Measurements from ENCODE around the gene DLG2.

The DLG2 gene

DNA sequence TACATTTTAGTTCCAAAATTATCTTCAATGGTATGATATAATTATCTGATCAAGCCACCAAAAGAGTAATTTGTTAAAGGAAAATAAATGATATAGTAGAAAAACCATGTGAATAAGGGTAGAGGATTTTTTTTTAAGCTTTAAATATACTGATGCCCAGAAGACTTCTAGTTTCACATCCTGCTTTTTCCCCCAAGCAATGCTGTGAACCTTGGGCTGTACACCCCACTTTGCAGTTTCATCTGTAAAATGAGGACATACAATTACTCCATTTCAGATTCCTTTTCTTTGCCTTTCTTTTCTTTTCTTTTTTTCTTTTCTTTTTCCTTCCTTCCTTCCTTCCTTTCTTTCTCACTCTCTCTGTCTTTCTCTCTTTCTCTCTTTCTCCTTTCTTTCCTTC, 1125.4 kb downstream of the DLG2 start:
- TF ChIP-seq EGR1 (IDR thresholded peaks at IDR 0.05) (no peak), CREB1 (IDR thresholded peaks at IDR 0.05; ENCODE audit: low read depth) (no peak), TCF12 (IDR thresholded peaks at IDR 0.05; ENCODE audit: low read depth) (no peak), CEBPB (IDR thresholded peaks at IDR 0.05) (no peak)
- TF ChIP-seq, protein P1, sequence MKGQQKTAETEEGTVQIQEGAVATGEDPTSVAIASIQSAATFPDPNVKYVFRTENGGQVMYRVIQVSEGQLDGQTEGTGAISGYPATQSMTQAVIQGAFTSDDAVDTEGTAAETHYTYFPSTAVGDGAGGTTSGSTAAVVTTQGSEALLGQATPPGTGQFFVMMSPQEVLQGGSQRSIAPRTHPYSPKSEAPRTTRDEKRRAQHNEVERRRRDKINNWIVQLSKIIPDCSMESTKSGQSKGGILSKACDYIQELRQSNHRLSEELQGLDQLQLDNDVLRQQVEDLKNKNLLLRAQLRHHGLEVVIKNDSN (IDR thresholded peaks at IDR 0.05) = no peak

DNA sequence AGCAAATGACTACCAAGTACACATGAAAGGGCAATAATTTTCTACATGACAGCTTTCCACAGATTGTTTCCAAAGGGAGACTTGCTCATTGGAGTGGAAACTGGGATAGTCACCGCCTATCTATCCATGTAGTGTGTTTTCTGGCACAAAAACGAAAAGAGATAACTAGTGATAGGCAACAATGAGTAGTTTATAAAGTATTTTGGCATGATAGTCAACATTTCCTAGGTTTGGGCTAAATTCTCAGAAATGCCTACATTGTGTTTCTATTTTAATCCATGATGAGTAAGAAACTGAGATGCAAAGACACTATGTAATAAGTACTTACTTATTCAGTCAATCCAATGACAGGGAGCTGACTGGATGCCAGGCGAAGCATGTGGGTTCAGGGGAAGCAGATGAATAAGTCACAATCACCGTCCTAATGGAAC, 1129.1 kb downstream of the DLG2 start:
- TF ChIP-seq, protein P2, sequence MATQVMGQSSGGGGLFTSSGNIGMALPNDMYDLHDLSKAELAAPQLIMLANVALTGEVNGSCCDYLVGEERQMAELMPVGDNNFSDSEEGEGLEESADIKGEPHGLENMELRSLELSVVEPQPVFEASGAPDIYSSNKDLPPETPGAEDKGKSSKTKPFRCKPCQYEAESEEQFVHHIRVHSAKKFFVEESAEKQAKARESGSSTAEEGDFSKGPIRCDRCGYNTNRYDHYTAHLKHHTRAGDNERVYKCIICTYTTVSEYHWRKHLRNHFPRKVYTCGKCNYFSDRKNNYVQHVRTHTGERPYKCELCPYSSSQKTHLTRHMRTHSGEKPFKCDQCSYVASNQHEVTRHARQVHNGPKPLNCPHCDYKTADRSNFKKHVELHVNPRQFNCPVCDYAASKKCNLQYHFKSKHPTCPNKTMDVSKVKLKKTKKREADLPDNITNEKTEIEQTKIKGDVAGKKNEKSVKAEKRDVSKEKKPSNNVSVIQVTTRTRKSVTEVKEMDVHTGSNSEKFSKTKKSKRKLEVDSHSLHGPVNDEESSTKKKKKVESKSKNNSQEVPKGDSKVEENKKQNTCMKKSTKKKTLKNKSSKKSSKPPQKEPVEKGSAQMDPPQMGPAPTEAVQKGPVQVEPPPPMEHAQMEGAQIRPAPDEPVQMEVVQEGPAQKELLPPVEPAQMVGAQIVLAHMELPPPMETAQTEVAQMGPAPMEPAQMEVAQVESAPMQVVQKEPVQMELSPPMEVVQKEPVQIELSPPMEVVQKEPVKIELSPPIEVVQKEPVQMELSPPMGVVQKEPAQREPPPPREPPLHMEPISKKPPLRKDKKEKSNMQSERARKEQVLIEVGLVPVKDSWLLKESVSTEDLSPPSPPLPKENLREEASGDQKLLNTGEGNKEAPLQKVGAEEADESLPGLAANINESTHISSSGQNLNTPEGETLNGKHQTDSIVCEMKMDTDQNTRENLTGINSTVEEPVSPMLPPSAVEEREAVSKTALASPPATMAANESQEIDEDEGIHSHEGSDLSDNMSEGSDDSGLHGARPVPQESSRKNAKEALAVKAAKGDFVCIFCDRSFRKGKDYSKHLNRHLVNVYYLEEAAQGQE (IDR thresholded peaks at IDR 0.05; ENCODE audit: low read depth) = no peak
- no peak for TF ChIP-seq ZBTB7A (IDR thresholded peaks at IDR 0.05; ENCODE audit: low read depth)
- no peak for TF ChIP-seq EGR1 (IDR thresholded peaks at IDR 0.05)
- no peak for TF ChIP-seq TEAD4 (IDR thresholded peaks at IDR 0.05)
- no peak for TF ChIP-seq CEBPB (IDR thresholded peaks at IDR 0.05)
- TF ChIP-seq EP300 (IDR thresholded peaks at IDR 0.05; ENCODE audit: borderline replicate concordance) = no peak
- no peak for TF ChIP-seq YY1 (IDR thresholded peaks at IDR 0.05; ENCODE audit: low read depth)
- TF ChIP-seq, protein P1 (IDR thresholded peaks at IDR 0.05) = no peak
- no peak for TF ChIP-seq TAF1 (IDR thresholded peaks at IDR 0.05; ENCODE audit: low read depth)
- no peak for TF ChIP-seq CREB1 (IDR thresholded peaks at IDR 0.05; ENCODE audit: low read depth)
- TF ChIP-seq, protein P3, sequence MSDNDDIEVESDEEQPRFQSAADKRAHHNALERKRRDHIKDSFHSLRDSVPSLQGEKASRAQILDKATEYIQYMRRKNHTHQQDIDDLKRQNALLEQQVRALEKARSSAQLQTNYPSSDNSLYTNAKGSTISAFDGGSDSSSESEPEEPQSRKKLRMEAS (IDR thresholded peaks at IDR 0.05) = no peak
- no peak for TF ChIP-seq TCF12 (IDR thresholded peaks at IDR 0.05; ENCODE audit: low read depth)
- TF ChIP-seq RAD21 (IDR thresholded peaks at IDR 0.05; ENCODE audit: low read depth) = no peak
- TF ChIP-seq NFIC (IDR thresholded peaks at IDR 0.05) = no peak
- TF ChIP-seq FOXM1 (IDR thresholded peaks at IDR 0.05; ENCODE audit: borderline replicate concordance, low read depth) = no peak

DNA sequence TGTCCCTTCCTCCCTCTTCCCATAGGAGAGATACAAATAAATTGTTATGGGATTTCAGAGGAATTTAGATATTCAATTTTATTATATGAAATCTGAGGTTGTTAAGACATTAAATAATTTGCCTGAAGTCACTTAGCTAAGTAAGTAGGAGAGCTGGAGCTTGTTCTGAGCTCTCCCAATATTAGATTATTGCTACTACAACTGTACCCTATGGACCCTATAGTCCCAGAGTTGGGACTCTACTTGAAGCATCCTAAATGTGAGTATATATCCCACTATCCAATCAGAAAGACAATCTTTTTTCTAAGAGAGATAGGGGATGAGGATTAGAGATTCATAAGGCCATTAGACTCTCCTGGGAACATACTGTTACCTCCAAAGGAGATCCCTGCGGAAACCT, 1130.0 kb downstream of the DLG2 start:
- no peak for TF ChIP-seq TEAD4 (IDR thresholded peaks at IDR 0.05)
- TF ChIP-seq, protein P3 (IDR thresholded peaks at IDR 0.05) = no peak
- TF ChIP-seq EGR1 (IDR thresholded peaks at IDR 0.05) = no peak
- TF ChIP-seq RAD21 (IDR thresholded peaks at IDR 0.05; ENCODE audit: low read depth) = no peak
- TF ChIP-seq, protein P2 (IDR thresholded peaks at IDR 0.05; ENCODE audit: low read depth) = no peak
- TF ChIP-seq TCF12 (IDR thresholded peaks at IDR 0.05; ENCODE audit: low read depth) = no peak
- TF ChIP-seq YY1 (IDR thresholded peaks at IDR 0.05; ENCODE audit: low read depth) = no peak
- no peak for TF ChIP-seq NFIC (IDR thresholded peaks at IDR 0.05)
- no peak for TF ChIP-seq EP300 (IDR thresholded peaks at IDR 0.05; ENCODE audit: borderline replicate concordance)
- TF ChIP-seq TAF1 (IDR thresholded peaks at IDR 0.05; ENCODE audit: low read depth) = no peak
- TF ChIP-seq FOXM1 (IDR thresholded peaks at IDR 0.05; ENCODE audit: borderline replicate concordance, low read depth) = no peak
- no peak for TF ChIP-seq CREB1 (IDR thresholded peaks at IDR 0.05; ENCODE audit: low read depth)
- TF ChIP-seq, protein P1 (IDR thresholded peaks at IDR 0.05) = no peak
- no peak for TF ChIP-seq ZBTB7A (IDR thresholded peaks at IDR 0.05; ENCODE audit: low read depth)

DNA sequence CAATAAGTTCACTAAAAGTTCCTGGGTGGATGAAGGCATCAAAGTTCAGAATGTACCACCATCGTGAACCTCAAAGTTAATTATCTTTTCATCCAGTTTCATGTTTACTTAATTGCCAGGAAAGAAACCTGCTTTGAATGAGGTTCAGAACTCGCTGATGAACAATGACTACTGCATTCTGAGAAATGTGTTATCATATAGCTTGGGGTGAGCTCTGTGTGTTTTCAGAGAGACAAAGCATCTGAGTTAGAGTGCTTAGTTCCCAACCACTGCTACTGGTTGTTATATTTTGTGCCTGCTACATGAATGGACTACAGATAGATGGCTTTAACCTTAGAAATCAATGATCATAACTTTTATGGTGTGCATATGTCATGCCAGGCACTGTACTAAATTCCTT, 1131.0 kb downstream of the DLG2 start:
- TF ChIP-seq FOXM1 (IDR thresholded peaks at IDR 0.05; ENCODE audit: borderline replicate concordance, low read depth) (no peak), NFIC (IDR thresholded peaks at IDR 0.05) (no peak), CREB1 (IDR thresholded peaks at IDR 0.05; ENCODE audit: low read depth) (no peak), RAD21 (IDR thresholded peaks at IDR 0.05; ENCODE audit: low read depth) (no peak), TAF1 (IDR thresholded peaks at IDR 0.05; ENCODE audit: low read depth) (no peak), TCF12 (IDR thresholded peaks at IDR 0.05; ENCODE audit: low read depth) (no peak), TEAD4 (IDR thresholded peaks at IDR 0.05) (no peak), EP300 (IDR thresholded peaks at IDR 0.05; ENCODE audit: borderline replicate concordance) (no peak), EGR1 (IDR thresholded peaks at IDR 0.05) (no peak)
- TF ChIP-seq, protein P2 (IDR thresholded peaks at IDR 0.05; ENCODE audit: low read depth) = no peak
- TF ChIP-seq, protein P1 (IDR thresholded peaks at IDR 0.05) = no peak
- TF ChIP-seq, protein P3 (IDR thresholded peaks at IDR 0.05) = no peak
